Glomerular visceral epithelial cell (primary cell): Measurements from ENCODE around the gene SPOP.
"Not testable (repeated sequence)": the region's sequence is repeated elsewhere in the genome, so short reads cannot be mapped to it uniquely, and the experiment has no call there.

Source experiments
- DNase-seq: peaks from one replicate; pipeline ENCODE4 v3.0.0-alpha.2; 2016; ENCODE audit errors: extremely low spot score

SPOP gene

GRCh38 chr17:49677933-49678847 lies at the start of gene SPOP:
Gene SPOP (minus strand): TSS chr17:49678097. CDS start chr17:49622810, 55,287 bp downstream.
- peak; percentile 100 for DNase-seq

DNA sequence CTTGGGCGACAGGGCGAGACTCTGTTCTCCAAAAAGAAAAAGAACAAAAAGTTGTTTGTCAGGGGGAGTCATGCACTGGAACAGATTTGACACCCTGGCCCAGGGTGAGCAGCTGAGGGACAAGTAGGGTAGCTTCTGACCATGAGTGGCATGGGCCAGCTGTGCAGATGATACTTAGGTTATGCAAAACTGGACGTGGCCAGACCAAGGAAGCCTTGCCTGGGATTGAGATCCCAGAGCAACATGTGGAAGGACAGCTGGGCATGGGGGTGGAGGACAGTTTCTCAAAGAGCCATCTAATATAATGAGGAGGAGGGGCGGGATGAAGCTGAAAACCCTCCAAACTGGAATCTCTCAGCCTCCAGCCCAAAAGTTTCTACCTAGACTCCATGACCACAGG lies 49.5 kb upstream of the SPOP start:
- DNase-seq: no peak

DNA sequence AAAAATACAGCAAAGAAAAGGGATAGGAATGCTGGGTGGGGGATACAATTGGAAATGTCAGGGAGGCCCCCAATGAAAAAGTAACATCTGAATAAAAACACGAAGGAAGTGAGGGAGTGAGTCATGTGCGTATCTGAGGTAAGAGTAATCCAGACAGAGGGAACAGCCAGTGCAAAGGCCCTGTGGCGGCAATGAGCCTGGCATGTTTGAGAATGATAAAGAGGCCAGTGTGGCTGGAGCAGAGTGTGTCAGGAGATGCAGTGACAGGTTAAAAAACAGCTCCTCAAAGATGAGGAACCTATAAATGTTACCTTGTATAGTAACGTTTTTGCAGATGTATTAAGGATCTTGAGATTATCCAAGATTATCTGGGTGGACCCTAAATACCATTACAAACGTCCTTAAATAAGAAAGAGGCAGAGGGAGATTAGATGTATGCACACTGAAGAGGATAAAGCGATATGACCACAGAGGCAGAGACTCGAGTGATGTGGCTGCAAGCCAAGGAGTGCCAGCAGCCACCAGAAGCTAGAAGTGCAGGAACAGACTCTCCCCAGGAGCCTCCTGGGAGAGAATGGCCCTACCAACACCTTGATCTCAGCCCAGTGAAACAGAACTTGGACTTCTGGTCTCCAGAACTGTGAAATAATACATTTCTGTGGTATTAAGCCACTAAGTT lies 47.7 kb upstream of the SPOP start:
- no peak for DNase-seq

GRCh38 chr17:49724552-49724951 lies 46.7 kb upstream of the SPOP start:
- DNase-seq: not testable (repeated sequence)

- DNase-seq: no peak
Measured at GRCh38 chr17:49723423-49723822, 45.5 kb upstream of the SPOP start.

DNA sequence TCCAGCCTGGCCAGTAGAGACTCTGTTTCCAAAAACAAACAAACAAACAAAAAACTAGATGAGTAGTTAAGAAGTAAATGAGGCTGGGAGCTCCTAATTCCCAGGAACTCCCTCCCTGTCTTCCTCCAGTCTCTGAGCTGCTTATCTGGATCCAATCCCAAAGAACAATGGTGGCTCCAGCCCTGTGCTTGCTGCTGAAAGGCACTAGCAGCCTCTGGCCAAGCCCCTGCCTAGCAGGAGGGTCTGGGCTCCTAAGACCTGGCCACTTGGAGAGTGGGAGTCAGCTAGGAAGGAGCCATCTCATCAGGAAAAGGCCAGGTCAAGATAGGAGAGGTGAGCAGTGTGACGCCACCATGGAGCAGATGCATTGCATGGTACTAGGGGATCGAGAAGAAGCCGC lies 44.2 kb upstream of the SPOP start:
- DNase-seq: no peak

DNA sequence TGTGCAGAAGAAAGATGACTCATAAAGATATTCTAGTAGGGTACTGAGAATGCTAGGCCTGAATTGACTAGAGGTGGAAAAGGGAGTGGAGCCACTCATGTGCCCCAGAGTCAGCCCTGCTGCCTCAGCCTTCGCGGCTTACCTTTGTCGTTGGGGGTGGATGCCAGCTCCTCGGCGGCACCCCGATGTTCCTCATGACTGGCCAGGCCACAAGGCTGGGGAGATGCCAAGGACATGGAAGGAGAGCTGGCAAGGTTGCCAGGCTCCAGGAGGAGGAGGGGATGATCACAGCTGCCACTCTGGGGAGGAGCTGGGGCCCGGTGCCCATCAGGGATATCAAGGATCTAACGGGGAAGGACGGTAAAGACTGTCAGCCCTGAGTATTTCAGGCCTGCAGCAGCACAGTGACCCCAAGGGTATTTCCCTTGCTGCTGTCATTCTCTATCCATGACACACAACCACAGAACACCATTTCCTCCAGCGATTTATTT lies 39.5 kb upstream of the SPOP start:
- peak; percentile 45 for DNase-seq

- DNase-seq: no peak
Measured at GRCh38 chr17:49716668-49717364, 38.9 kb upstream of the SPOP start.

- no peak for DNase-seq
Measured at GRCh38 chr17:49715717-49716279, 37.9 kb upstream of the SPOP start.

DNA sequence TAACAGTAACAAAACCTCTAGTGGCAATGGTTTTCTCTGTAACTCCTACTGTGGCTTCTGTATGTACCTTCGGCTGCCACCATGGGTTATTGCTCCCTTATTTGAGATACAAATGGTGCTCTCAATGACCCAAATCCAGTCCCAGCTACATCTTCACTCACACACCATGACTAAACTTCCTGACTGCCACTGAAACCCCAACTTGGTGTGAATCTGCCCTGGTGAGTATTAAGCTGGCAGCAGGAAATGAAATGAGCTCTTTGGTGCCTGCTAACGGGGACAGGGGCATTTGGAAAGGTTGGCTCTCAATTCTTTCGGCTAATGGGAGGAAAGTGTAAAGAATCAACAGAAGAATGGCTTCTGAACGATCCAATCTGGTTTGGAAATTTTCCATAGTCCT lies 37.3 kb upstream of the SPOP start:
- DNase-seq: no peak

DNA sequence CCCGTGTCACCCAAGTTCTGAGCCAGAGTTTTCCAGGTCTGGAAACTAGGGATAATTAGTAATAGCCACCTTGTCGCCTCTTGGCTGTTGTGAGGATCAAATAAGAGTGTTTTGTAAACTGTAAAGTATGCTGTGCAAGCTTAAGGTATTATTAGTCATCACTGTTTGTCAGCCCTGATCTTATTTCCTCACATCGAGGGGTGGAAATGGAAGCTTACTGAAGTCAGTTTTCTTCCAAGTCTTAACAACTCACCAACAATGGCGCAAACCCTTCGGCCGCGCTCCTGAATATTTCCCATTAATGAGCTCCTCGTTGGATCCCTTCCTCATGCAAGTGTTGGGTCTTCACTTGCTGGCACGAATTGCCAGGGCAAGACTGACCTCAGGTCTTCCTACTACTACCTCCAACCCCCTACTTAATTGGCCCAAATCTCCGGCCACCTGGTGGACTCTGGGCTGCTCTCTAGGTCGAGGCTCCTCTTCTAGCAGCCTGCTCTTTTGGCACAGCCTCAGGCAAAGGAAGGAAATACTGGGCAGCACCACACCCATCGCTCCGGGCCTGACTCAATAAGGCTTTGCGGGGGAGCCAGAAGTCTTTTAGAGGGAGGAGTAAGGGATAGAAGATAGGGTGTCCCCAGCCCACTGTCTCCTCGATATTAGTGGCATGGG lies 30.8 kb upstream of the SPOP start:
- peak; percentile 16 for DNase-seq

DNA sequence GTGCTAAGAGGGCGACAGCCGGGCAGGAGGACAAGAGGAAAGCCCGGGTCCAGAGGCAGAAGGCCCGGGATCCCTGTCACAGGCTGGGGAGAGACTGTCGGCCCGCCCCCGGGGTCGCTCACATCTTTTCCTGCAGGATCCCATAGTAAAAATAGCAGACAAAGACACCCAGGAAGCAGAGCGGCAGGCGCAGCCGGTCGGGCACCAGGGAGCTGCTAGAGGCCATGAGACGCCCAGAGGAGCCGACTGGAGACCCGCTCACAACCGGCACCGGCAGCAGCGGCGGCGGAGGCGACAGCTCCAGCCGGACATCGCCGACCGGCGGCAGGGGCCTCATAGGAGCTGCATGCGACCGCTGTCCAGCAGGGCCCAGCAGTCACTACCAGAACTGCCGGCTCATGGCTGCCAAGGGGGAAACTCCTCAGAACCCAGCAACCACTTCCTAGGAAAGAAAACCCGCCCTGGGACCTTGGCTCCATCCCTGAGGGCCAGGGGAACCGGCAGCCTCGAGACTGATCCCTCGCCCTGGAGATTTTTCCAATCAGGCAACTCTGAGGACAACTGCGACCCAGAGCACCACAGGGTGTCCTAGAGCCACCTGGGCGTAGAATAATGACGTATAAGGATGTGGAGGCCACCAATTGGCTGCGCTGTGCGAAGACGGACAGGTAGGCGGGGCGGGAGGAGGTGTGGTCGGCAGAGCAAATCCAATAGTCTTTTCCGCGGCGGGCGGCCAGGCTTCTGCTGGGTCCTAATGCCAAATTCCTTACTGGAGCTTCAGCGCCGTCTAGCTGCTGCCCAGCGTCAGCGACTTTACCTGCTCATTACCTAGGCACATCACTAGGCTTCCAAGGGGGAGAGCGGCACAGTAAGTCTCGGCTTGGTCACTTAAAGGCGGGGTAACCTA lies 30.0 kb upstream of the SPOP start, which contains the start of gene SLC35B1:
TSS of gene SLC35B1 (minus strand) at position 357 of the 907 bp plus-strand sequence. CDS start at position 226, 131 bp downstream.
- peak; percentile 99 for DNase-seq

DNA sequence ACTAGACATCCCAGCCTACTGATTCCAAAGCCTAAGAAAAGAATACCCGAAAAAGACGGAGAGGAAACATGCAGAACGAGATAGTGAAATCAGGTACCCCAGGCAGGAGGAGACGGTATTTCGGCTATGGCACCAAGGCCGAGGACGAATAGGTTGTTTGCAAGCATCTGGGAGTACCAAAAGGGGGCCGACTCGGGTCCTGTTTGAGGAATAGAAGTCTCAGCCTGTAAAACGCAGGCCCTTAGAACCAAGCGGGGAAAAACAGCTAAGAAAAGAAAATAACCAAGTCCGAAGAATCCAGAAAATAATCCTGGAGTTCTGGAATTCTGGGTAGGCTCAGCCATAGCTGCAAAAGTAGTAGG lies 29.3 kb upstream of the SPOP start:
- DNase-seq: peak; percentile 11

- no peak for DNase-seq
Measured at GRCh38 chr17:49705254-49705653, 27.4 kb upstream of the SPOP start.

DNA sequence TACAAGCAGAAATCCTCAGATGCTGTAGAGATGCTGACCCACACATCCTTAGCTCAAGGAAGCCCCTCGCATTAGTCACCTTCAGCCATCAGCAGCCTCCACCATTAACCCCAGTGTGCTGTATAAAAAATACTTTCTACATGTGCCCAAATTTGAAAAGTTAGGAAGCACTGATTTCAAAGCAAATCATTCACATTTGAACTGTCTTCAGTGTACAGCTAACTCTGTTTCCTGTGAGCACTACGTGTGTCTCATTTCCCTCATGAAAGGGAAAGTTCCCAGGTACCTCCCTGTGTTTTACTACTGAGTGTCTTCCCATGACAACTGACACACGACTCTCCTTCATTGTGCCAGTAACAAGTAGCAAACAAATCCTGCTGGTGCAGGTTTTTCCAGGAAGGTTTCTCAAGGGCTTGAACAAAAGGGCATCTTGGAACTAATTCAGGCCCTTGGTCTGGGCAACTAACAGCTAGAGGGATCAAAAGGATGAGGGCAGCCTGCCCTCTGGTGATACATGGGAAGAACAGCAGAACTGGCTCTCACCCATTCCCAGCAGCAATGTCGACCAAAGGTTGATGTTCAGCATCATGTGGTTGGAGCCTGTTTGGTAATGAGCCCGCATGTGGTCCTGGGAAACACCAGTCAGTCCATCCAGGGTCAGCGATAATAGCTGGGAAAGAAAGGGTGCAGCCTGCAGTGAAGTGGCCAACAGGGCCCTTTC lies 25.8 kb upstream of the SPOP start:
- DNase-seq: peak; percentile 50

- no peak for DNase-seq
Measured at GRCh38 chr17:49700960-49701359, 23.1 kb upstream of the SPOP start.

- DNase-seq: no peak
Measured at GRCh38 chr17:49699966-49700575, 22.2 kb upstream of the SPOP start.

- DNase-seq: no peak
Measured at GRCh38 chr17:49698005-49698404, 20.1 kb upstream of the SPOP start.

GRCh38 chr17:49696233-49696761 lies 18.4 kb upstream of the SPOP start:
- DNase-seq: no peak
